Liver (tissue), 9 donors: ENCODE measurements around the gene HAO1. TPM values are rescaled to one million over a fixed set of nuclear protein-coding genes. Genes with fewer than 3 reads are reported as not detected.

Source experiments
- DNase-seq: peaks from one replicate; pipeline ENCODE4 v3.0.0-alpha.2; 2017; ENCODE audit warnings: low spot score
- H3K27ac ChIP-seq, 2 donors: one replicate each; pipeline ENCODE4 v1.7.0; 2013; ENCODE audit warnings: inconsistent platforms in 2 of 2, low read length in 2 of 2, control low read depth in 1 of 2, low read depth in 1 of 2, mild to moderate bottlenecking in 1 of 2
- H3K27me3 ChIP-seq, 4 donors: one replicate each; pipeline versions ENCODE4 v1.6.1 to v1.7.0; 2013; ENCODE audit warnings: low read length in 3 of 4, inconsistent platforms in 1 of 4, mild to moderate bottlenecking in 1 of 4, moderate library complexity in 1 of 4; ENCODE audit not compliant: control insufficient read depth in 4 of 4, insufficient read depth in 4 of 4
- H3K36me3 ChIP-seq, 4 donors: one replicate each; pipeline versions ENCODE4 v1.6.1 to v1.7.0; 2013; ENCODE audit warnings: low read length in 3 of 4, mild to moderate bottlenecking in 3 of 4, low read depth in 1 of 4, moderate library complexity in 1 of 4; ENCODE audit not compliant: control insufficient read depth in 4 of 4, insufficient read depth in 3 of 4
- H3K4me1 ChIP-seq, 4 donors: one replicate each; pipeline versions ENCODE4 v1.6.1 to v1.7.0; 2013; ENCODE audit warnings: low read length in 3 of 4, mild to moderate bottlenecking in 3 of 4, moderate library complexity in 1 of 4; ENCODE audit not compliant: control insufficient read depth in 4 of 4, insufficient read depth in 4 of 4
- H3K4me3 ChIP-seq, 3 donors: one replicate each; pipeline versions ENCODE4 v1.6.1 to v1.7.0; 2013; ENCODE audit warnings: low read length in 3 of 3, control low read depth in 1 of 3, low read depth in 1 of 3, mild to moderate bottlenecking in 1 of 3
- H3K9ac ChIP-seq, 2 donors: one replicate each; pipeline ENCODE4 v1.7.0; 2013; ENCODE audit warnings: low read length in 2 of 2, mild to moderate bottlenecking in 2 of 2, moderate library complexity in 2 of 2, control low read depth in 1 of 2, low read depth in 1 of 2
- H3K9me3 ChIP-seq, 4 donors: one replicate each; pipeline versions ENCODE4 v1.6.1 to v1.7.0; 2013; ENCODE audit warnings: low read length in 3 of 4; ENCODE audit not compliant: control insufficient read depth in 4 of 4
- EGR1 ChIP-seq, 2 donors: IDR thresholded peaks; 2 replicates each; pipeline ENCODE4 v1.6.1; 2016 to 2018; ENCODE audit warnings: antibody characterized with exemption in 2 of 2, low read depth in 2 of 2
- FOXA2 ChIP-seq: IDR thresholded peaks from 2 replicates; pipeline ENCODE4 v1.6.1; 2016; ENCODE audit warnings: antibody characterized with exemption
- GABPA ChIP-seq, 2 donors: IDR thresholded peaks in 1 of 2; conservative IDR thresholded peaks in 1 of 2; 2 replicates each; pipeline ENCODE4 v1.6.1; 2016; ENCODE audit warnings: antibody characterized with exemption in 2 of 2, mild to moderate bottlenecking in 1 of 2, moderate library complexity in 1 of 2
- HNF4A ChIP-seq, 2 donors: conservative IDR thresholded peaks; 2 replicates each; pipeline ENCODE4 v1.6.1; 2016; ENCODE audit warnings: antibody characterized with exemption in 2 of 2, mild to moderate bottlenecking in 2 of 2
- HNF4G ChIP-seq: IDR thresholded peaks from 2 replicates; pipeline ENCODE4 v1.6.1; 2016; ENCODE audit warnings: antibody characterized with exemption
- JUND ChIP-seq, 2 donors: IDR thresholded peaks; 2 replicates each; pipeline ENCODE4 v1.6.1; 2016; ENCODE audit warnings: antibody characterized with exemption in 2 of 2
- NR2F2 ChIP-seq: IDR thresholded peaks from 2 replicates; pipeline ENCODE4 v1.6.1; 2016; ENCODE audit warnings: antibody characterized with exemption
- RAD21 ChIP-seq, 2 donors: IDR thresholded peaks; 2 replicates each; pipeline ENCODE4 v1.6.1; 2016; ENCODE audit warnings: antibody characterized with exemption in 2 of 2, mild to moderate bottlenecking in 2 of 2
- RXRA ChIP-seq, 2 donors: IDR thresholded peaks; 2 replicates each; pipeline ENCODE4 v1.6.1; 2017 to 2018; ENCODE audit warnings: antibody characterized with exemption in 2 of 2, mild to moderate bottlenecking in 1 of 2
- SP1 ChIP-seq: IDR thresholded peaks from 2 replicates; pipeline ENCODE4 v1.6.1; 2018; ENCODE audit warnings: antibody characterized with exemption, mild to moderate bottlenecking
- TAF1 ChIP-seq: conservative IDR thresholded peaks from 2 replicates; pipeline ENCODE4 v1.6.1; 2016; ENCODE audit warnings: antibody characterized with exemption, mild to moderate bottlenecking
- WGBS: extraction: QIAGEN DNeasy Blood & Tissue Kit; methylation state at CpG from one replicate; pipeline ENCODE4 v1.1.7; 2013; 5-methylcytosine and 5-hydroxymethylcytosine counted together
- polyA plus RNA-seq, 2 donors: library from polyadenylated mRNA; stranded (reverse) in 1 of 2; unstranded in 1 of 2; fragments of 200-250 nt in 1 of 2; fragments of >200 nt in 1 of 2; fragmentation: Nextera tagmentation in 1 of 2; extraction: Ambion mirVana in 1 of 2; gene quantifications; one replicate each; pipeline versions ENCODE4 v1.2.1 to v1.2.3, GENCODE V29; 2013 to 2015
- total RNA-seq, 2 donors: library from RNA; depleted of rRNA; stranded (reverse); fragments of >200 nt; gene quantifications; one replicate each; pipeline ENCODE4 v1.2.3, GENCODE V29; 2014
- TF ChIP-seq, protein P1 (sequence below): IDR thresholded peaks from 2 replicates; pipeline ENCODE4 v1.6.1; 2016; ENCODE audit warnings: antibody characterized with exemption
- TF ChIP-seq, protein P2 (sequence below): IDR thresholded peaks from 2 replicates; pipeline ENCODE4 v1.6.1; 2016; ENCODE audit warnings: antibody characterized with exemption
- TF ChIP-seq, protein P3 (sequence below): IDR thresholded peaks from 2 replicates; pipeline ENCODE4 v1.6.1; 2016; ENCODE audit warnings: antibody characterized with exemption, mild to moderate bottlenecking
- donor health status: healthy.
- donor health status: healthy.
- donor health status: healthy.
- donor health status: healthy.
- donor health status: healthy.

HAO1 gene
- total and polyA plus RNA-seq, 4 donors: 17.8 to 164 (median 161) TPM

DNA sequence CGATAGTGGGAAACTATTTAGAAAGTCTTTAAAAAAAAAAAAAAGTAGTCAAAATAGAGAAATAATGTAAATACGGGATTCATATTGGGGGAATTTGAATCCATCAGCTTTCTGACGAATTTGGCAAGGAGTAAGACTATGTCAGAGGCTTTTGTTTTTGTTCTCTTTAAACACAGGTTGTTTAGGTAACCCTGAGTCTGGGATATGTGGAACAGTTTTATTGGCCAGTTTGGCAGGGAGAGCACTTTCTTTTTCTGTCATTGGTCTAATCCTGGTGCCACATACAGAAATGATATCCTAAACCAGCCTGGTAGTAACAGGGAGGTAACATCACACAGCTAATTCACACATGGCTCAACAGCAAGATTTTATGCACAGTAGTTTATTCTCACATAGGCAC is 27.7 kb downstream of the HAO1 start:
- Histone ChIP-seq H3K9me3 (no peaks in the 10 kb centered on the region), H3K27ac (no peak overlapping the region), H3K4me3 (no peak overlapping the region), H3K4me1 (peaks cover 0 to 3% (median 0%) of the 10 kb centered on the region in 4 donors), H3K9ac (no peak overlapping the region), H3K27me3 (no peaks in the 10 kb centered on the region), H3K36me3 (peaks cover 0 to 46% (median 26%) of the 10 kb centered on the region in 4 donors)
- DNase-seq: no peak
- no peak for TF ChIP-seq NR2F2
- WGBS: 78% methylated on average over 3 of the region's 3 CpGs

DNA sequence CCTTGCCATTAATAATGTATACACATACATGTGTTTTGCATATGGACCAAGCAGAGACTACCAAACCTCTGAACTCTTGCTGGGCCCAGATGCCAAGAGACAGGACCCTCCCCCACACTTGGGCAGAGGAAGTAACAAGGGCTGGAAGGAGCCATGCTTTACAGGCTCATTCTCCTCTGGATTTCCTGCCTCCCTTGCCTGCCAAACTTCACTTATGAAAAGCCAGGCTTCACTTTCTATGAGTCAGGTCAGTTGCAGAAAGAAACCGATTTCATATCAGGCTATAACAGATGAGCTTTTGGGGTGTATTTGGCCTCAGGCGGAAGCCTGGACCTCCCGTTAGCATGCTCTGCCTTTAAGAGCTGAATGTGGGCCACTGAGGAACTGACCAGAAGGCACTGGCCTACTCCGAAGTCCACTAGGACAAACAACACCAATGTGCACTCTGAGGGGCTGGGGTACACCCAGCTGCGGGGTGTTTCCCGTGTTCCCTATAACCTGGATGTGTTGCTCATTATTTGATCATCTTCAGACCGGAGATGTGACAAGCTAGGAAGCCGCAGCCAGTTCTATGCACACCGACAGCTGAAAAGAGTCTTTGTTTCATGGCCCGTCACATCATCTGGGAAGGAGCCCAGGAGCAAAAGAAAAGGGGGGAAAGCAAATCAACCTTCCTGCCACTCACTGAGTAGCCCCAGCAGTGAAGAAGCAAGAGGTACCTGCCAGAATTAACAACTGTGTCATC is 28.5 kb downstream of the HAO1 start:
- Histone ChIP-seq H3K9me3 (no peaks in the 10 kb centered on the region), H3K4me1 (no peaks in the 10 kb centered on the region), H3K36me3 (peaks cover 0 to 53% (median 30%) of the 10 kb centered on the region in 4 donors), H3K9ac (no peak overlapping the region), H3K27me3 (no peaks in the 10 kb centered on the region), H3K27ac (no peak overlapping the region), H3K4me3 (no peak overlapping the region)
- 94% methylated on average over 10 of the region's 10 CpGs for WGBS
- no peak for TF ChIP-seq RXRA (IDR thresholded peaks at IDR 0.05)
- no peak for TF ChIP-seq TAF1
- TF ChIP-seq JUND (IDR thresholded peaks at IDR 0.05): no peak
- no peak for TF ChIP-seq GABPA (IDR thresholded peaks at IDR 0.05 in 1 of 2, conservative IDR thresholded peaks at IDR 0.05 in 1 of 2)
- TF ChIP-seq SP1: no peak
- TF ChIP-seq RAD21 (IDR thresholded peaks at IDR 0.05): no peak
- TF ChIP-seq HNF4A (conservative IDR thresholded peaks at IDR 0.05): no peak
- TF ChIP-seq, protein P1, sequence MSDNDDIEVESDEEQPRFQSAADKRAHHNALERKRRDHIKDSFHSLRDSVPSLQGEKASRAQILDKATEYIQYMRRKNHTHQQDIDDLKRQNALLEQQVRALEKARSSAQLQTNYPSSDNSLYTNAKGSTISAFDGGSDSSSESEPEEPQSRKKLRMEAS: no peak
- TF ChIP-seq FOXA2: no peak
- no peak for DNase-seq

DNA sequence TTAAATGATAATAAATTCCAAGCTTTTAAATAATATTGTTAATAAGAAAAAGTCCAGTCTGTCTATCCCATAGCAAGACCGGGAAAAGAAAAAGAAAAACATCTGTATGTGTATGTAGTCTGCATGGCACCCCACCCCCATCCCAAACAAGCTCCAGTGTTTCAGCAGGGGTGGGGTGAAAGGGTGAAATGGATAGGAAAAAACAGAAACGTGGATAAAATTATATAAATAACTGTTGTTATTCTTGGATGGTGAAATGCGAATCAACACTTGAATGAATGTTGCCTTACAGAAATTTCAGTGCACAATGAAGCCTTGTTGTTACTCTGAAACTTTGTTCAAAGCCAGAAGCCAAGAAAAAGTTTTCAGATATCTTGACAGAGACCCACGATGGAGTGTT is 31.4 kb downstream of the HAO1 start:
- no peak for TF ChIP-seq FOXA2
- TF ChIP-seq HNF4G: no peak
- no peak for TF ChIP-seq NR2F2
- no peak for TF ChIP-seq EGR1 (IDR thresholded peaks at IDR 0.05; ENCODE audit: low read depth in 2 of 2)
- no peak for TF ChIP-seq TAF1
- no peak for TF ChIP-seq RAD21 (IDR thresholded peaks at IDR 0.05)
- no peak for TF ChIP-seq HNF4A (conservative IDR thresholded peaks at IDR 0.05)
- TF ChIP-seq, protein P2, sequence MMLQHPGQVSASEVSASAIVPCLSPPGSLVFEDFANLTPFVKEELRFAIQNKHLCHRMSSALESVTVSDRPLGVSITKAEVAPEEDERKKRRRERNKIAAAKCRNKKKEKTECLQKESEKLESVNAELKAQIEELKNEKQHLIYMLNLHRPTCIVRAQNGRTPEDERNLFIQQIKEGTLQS: no peak
- WGBS: 71% methylated on average over 4 of the region's 4 CpGs
- H3K9me3 ChIP-seq: no peaks in the 10 kb centered on the region
- no peak overlapping the region for H3K4me3 ChIP-seq
- no peak overlapping the region for H3K9ac ChIP-seq
- H3K27ac ChIP-seq: no peak overlapping the region
- H3K4me1 ChIP-seq: no peaks in the 10 kb centered on the region
- DNase-seq: no peak
- H3K27me3 ChIP-seq: no peaks in the 10 kb centered on the region
- H3K36me3 ChIP-seq: peaks cover 0 to 74% (median 38%) of the 10 kb centered on the region in 4 donors

DNA sequence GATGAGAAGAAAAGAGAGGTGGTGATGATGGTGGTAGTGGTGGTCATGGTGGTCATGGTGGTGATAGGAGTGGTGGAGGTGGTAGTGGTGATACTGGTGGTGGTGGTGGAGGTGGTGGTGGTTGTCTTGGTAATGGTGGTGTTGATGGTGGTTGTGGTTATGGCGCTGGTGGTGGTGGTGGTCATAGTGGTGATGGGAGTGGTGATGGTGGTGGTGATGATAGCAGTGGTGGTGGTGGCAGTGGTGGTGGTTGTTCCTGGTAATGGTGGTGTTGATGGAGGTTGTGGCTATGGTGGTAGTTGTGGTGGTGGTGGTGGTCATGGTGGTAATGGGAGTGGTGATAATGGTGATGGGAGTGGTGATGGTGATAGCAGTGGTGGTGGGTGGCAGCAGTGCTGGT is 36.8 kb downstream of the HAO1 start:
- Histone ChIP-seq H3K27ac (no peak overlapping the region), H3K9ac (no peak overlapping the region), H3K36me3 (peaks cover 0 to 73% (median 38%) of the 10 kb centered on the region in 4 donors), H3K9me3 (no peaks in the 10 kb centered on the region), H3K27me3 (no peaks in the 10 kb centered on the region), H3K4me1 (no peaks in the 10 kb centered on the region), H3K4me3 (no peak overlapping the region)
- TF ChIP-seq, protein P3, sequence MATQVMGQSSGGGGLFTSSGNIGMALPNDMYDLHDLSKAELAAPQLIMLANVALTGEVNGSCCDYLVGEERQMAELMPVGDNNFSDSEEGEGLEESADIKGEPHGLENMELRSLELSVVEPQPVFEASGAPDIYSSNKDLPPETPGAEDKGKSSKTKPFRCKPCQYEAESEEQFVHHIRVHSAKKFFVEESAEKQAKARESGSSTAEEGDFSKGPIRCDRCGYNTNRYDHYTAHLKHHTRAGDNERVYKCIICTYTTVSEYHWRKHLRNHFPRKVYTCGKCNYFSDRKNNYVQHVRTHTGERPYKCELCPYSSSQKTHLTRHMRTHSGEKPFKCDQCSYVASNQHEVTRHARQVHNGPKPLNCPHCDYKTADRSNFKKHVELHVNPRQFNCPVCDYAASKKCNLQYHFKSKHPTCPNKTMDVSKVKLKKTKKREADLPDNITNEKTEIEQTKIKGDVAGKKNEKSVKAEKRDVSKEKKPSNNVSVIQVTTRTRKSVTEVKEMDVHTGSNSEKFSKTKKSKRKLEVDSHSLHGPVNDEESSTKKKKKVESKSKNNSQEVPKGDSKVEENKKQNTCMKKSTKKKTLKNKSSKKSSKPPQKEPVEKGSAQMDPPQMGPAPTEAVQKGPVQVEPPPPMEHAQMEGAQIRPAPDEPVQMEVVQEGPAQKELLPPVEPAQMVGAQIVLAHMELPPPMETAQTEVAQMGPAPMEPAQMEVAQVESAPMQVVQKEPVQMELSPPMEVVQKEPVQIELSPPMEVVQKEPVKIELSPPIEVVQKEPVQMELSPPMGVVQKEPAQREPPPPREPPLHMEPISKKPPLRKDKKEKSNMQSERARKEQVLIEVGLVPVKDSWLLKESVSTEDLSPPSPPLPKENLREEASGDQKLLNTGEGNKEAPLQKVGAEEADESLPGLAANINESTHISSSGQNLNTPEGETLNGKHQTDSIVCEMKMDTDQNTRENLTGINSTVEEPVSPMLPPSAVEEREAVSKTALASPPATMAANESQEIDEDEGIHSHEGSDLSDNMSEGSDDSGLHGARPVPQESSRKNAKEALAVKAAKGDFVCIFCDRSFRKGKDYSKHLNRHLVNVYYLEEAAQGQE: no peak
- TF ChIP-seq RAD21 (IDR thresholded peaks at IDR 0.05): no peak
- no peak for DNase-seq
- 95% methylated on average over 1 of the region's 1 CpG for WGBS
